Right renal pelvis (tissue), 4 donors: ENCODE results near the gene AOPEP. TPM values are rescaled to one million over a fixed set of nuclear protein-coding genes. Genes with fewer than 3 reads are reported as not detected.

ENCODE experiments used
- DNase-seq, 4 donors: peaks; one replicate each; pipeline ENCODE4 v3.0.0-alpha.2; 2013; ENCODE audit warnings: low read depth in 4 of 4, low spot score in 3 of 4, missing footprints in 1 of 4
- polyA plus RNA-seq, 4 donors: library from polyadenylated mRNA; unstranded; fragments of 120-200 nt; gene quantifications; one replicate each; pipeline ENCODE4 v1.2.1, GENCODE V29; 2013; ENCODE audit not compliant: insufficient read length in 4 of 4

Gene AOPEP
- polyA plus RNA-seq, 4 donors, result 48.1 to 60.2 (median 52.1) TPM

DNA sequence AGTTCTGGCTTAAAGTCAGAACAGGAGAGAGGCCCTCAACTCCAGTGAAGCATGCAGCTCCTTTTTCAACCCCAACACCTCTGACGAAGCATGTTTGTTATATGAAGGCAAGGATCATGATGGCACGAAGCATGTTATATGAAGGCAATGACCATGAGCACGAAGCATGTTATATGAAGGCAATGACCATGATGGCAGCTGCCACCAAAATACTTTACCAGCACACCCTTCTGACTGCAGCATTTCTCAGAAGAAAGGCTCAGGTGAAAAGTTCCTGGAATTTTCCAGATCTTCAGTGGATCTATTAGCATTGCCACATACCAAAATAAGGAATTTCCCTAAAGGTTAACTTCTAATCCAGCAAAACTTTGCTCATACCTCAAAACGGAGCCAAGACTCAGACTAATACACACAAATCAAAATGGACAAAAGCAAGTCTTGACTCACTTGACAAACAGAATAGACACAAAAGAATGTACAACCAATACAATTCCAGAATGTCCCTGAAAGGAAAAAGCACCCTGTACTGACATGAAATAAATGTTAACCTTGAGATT lies 373.6 kb downstream of the AOPEP start:
- DNase-seq, result no peak

GRCh38 chr9:95101326-95101725 lies 374.8 kb downstream of the AOPEP start:
- DNase-seq, result no peak

GRCh38 chr9:95102001-95102433 lies 375.5 kb downstream of the AOPEP start:
- no peak for DNase-seq

DNA sequence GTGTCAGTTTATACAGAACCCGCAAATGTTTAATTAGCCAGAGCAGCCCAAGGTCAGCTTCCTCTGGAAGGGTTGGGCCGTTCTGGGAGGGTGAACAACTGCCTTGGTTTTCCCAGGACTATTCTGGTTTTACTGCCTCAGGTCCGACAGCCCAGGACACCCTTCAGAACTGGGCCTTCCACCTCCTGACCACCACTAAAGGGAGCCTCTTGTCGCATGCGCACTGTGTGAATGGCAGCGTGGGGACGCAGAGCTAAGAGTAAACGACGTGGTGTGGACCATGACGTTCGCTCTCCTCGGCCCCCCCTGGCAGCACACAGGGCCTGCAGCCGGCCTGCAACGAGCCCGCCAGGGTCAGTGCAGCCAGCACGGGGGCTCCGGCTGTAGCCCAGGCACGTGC lies 376.1 kb downstream of the AOPEP start:
- DNase-seq, result no peak

DNA sequence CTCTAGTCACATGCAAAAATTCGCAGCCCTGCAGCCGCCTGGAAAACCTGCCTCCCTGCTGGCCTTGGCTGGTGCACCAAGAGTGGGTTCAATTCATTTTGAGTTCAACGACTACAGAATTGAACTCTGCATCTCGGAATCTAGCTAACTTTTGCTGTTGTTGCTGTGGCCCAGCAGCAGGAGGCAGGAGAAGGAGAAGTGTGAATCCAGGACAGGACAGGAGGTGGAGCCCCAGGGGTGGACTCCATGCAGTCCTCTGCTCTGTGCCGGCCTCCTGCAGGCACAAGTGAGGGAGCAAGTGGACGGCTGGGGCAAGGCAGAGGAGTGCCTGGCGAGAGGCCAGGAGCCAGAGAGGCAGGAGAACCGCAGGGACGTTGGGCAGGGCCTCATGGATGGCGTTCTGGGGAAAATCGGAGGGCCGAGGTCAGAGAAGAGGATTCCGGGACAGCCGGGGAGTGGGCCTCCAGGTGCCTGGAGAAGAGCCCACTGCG lies 376.8 kb downstream of the AOPEP start:
- no peak for DNase-seq

DNA sequence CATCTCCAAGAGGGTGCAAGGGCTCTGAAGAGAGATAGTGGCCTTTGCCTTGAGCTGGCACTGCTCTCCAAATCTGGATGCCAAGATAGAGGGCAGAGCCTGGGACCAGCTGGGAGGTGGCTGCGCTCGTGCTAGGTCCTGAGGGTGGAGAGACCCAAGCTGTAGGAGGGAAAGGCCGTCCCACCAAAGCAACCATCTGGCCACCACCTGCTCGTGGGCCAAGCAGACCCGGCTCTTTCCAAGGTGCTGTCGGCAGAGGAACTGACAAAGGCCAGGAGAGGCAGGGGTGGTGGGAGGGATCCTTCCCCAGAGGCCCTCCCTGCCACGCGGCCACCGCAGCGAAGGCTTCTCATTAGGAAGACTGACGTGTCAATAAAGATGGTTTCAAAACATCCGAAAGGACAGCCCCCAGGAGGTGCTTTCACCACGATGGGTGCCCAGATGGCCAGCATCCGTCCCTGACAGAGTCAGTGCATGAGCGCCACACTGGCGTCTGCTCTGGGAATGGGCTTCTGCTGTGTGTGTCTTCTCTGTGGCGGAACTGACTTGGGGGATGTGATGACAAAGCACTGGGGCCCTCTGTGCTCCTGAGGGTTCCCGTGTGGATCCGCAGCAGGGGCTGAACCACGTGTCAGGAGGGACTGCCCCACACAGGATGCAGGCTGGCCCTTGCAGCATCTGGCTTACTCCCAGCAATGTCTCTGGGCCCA lies 377.5 kb downstream of the AOPEP start:
- no peak for DNase-seq

- no peak for DNase-seq
Observed at GRCh38 chr9:95104581-95104960, 378.1 kb downstream of the AOPEP start.

DNA sequence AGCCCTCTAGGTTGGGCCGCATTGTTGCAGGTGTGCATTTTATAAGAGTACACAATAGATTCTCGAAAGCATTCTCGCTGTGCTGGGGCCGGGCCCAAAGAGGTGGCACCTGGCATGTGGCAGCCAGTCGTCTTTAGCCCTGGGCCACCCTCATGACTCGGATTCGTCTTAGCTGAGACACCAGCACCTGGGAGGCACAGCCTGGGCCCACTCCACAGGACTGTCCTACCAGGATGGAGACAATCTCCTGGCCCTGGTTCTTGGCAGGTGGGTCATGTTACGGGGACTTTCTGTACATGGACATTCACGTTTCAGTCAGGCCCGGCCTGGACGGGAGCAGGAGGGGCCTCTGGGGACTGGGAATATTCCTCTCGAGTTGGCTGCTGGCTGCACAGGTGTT lies 378.5 kb downstream of the AOPEP start:
- no peak for DNase-seq

DNA sequence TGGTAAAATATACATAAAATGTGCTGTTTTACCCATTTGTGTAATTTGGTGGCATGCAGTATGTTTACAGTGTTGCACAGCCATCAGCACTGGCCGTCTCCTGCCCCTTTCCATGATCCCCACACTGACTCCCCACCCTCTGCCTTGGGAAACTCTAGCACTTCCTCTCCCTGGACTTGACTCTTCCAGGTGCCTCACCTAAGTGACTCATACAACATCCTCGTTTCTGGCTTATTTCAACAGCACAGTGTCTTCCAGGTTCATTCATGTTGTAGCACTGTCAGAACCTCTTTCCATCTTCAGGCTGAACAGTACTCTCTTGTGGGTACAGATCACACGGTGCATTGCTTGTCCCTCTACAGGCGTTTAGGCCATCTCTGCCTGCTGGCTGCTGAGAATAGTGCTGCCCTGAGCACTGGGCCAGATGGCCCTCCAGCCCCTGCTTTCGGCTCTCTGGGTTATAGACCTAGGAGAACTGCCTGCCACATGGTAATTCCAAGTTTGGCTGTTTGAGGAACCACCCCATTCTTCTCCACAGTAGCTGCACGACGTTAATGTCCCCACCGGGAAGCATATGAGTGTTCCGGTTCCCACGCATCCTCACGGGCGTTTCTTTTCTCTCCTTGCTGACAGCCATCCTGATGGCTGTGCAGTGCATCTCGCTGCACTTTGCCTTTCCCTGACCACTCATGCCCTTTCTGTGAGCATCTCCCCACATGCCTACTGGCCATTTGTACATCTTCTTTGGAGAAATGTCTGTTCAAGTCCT lies 379.2 kb downstream of the AOPEP start:
- DNase-seq, result no peak

DNA sequence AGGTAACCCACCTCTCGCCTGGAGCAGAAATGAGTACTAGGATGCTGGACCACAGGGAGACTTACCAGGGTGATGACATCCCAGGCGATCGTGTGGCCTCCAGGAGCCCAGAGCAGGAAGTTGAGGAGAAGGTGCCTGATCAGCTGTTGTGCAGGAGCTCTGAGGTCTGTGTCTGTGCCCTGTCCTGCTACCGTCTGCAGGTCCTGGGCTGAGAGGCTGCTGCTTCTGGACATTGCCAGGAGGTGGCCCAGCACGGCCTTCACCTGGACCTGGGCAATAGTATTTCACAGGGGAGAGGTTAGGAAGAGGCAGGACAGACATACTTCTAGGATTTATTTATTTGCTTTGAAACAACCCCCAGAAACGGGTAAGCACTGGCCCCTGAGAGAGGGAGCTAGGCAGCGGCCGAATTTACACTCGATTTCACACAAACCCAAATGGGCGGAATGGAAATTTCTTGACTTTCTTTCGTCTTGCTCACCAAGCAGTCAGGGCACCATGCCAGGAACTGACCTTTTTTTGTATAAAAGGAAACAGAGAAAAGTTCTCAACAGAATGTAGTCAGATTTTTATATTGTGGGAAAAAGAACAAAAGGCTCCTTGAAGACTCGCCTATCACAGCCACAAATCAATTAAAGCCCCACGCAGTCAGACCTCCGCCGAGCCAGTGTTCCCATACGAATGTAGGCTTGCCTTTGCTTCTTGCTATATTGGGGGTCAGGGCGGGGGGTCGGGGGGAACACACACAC lies 380.7 kb downstream of the AOPEP start:
- DNase-seq, result no peak

DNA sequence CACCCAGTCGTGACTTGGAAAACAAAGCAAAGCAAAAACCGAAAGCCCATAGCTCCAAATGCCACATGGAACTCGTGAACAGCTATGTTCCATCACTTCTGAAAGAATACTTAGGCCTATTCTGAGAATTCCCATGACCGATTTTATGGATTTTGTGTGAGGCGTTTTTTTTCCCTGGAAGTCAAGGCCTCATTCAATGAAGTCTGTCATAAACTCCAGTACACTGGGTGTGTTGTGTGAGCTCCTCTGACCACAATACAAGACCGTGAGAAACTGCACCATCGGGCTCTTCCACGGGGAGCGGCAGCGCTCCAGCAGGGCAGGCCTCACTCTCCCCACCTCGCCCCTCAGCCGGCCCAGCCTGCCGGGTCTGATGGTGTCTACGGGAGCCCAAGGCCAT lies 381.5 kb downstream of the AOPEP start:
- no peak for DNase-seq

- no peak for DNase-seq
Observed at GRCh38 chr9:95108777-95109176, 382.3 kb downstream of the AOPEP start.

- no peak for DNase-seq
Observed at GRCh38 chr9:95109456-95109855, 383.0 kb downstream of the AOPEP start.

DNA sequence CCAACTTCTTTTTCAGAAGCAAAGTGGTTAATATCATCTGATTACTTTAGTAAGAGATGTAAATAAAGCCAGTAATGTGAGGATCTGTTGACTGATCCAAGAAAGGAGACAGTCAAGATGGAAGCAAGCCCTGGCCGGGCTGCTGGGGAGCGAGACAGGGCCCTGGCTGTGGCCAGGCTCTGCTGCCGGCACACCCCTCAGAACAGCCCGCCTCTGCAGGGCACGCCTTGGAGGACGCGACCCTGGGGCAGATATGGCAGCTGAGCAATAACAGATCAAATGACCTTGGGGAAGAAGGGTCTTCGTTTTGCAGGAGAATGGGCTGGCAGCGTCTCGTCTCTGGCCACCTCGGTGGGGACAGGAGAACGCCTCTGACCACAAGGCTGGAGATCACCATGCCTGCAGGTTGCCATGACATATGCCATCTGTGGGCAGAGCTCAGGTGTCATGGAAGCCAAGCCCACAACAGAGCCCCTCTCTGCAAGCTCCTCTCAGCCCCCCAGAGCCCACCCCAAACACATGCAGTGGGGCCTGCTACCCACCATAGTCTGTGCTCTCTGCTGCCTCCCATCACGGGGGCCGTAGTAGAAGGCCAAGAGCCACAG lies 384.5 kb downstream of the AOPEP start:
- DNase-seq, result no peak

DNA sequence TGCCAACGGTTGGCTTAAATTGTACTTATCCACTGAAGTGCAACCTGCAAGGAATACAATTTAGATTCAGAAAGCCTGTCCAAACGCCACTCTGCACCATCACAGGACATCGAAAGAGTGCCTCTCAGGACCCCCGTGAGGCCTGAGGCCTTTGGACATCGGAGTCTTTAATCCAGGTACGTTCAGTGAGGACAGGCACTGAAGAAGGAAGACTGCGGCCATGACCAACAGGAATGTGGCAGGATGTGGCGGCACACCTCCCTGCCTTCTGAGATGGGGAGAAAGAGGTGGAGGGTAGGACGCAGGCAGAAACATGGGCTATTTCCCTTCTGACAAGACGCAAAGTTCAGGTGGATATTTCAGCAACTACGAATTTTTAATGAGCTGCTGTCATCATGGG lies 385.2 kb downstream of the AOPEP start:
- no peak for DNase-seq

- DNase-seq, result no peak
Observed at GRCh38 chr9:95112436-95113280, 386.2 kb downstream of the AOPEP start.

GRCh38 chr9:95115104-95115503 lies 388.6 kb downstream of the AOPEP start:
- no peak for DNase-seq

- no peak for DNase-seq
Observed at GRCh38 chr9:95116002-95116807, 389.7 kb downstream of the AOPEP start.

GRCh38 chr9:95116808-95117204 lies 390.3 kb downstream of the AOPEP start:
- DNase-seq, result no peak
